ENCODE data around the gene TCF3.
"Not testable (repeated sequence)": the region's sequence is repeated elsewhere in the genome, so short reads cannot be mapped to it uniquely, and the experiment has no call there.

Gene TCF3

DNA sequence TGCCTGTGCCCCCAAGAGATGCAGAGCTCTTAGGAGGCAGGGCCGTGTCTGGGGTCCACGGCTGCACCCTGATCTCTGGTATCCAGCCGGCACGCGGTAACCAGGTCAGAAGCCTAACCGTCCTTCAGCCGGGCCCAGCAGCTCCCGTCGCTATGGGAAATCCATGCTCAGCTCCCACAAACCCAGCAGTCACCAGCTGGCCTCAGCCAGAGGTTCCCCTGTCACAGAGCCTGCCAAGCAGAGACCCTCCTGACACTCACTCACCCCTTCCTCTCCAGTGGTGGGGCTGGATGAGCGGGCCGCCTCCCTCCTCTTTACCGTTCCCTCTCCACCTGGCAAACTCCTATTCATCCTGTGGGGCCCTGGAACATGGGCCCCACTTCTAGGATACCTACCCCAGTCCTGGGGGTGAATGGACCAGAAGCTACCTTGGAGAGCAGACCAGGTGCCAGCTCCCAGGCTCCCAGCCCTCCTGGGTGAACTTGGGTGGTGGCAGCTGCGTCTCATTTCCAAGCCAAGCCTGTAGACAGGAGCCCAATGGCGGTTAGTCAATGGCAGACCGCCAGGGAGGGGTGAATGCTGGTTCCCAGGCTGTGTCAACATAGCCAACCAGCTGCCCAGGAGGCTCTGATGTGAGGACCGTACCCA is 21.4 kb upstream of the TCF3 start:
- Mint-ChIP-seq H3K4me3 (no peak overlapping the region), H3K27ac (no peak overlapping the region), H3K4me1 (peaks cover 19% of the 10 kb centered on the region), H3K36me3 (ENCODE audit: low read depth) (no peaks in the 10 kb centered on the region), H3K27me3 (ENCODE audit: low read depth, poor library complexity) (peaks cover 96% of the 10 kb centered on the region), H3K9me3 (no peaks in the 10 kb centered on the region)
- no peak for DNase-seq
- TF ChIP-seq, protein P1, sequence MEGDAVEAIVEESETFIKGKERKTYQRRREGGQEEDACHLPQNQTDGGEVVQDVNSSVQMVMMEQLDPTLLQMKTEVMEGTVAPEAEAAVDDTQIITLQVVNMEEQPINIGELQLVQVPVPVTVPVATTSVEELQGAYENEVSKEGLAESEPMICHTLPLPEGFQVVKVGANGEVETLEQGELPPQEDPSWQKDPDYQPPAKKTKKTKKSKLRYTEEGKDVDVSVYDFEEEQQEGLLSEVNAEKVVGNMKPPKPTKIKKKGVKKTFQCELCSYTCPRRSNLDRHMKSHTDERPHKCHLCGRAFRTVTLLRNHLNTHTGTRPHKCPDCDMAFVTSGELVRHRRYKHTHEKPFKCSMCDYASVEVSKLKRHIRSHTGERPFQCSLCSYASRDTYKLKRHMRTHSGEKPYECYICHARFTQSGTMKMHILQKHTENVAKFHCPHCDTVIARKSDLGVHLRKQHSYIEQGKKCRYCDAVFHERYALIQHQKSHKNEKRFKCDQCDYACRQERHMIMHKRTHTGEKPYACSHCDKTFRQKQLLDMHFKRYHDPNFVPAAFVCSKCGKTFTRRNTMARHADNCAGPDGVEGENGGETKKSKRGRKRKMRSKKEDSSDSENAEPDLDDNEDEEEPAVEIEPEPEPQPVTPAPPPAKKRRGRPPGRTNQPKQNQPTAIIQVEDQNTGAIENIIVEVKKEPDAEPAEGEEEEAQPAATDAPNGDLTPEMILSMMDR (IDR thresholded peaks at IDR 0.05): no peak

DNA sequence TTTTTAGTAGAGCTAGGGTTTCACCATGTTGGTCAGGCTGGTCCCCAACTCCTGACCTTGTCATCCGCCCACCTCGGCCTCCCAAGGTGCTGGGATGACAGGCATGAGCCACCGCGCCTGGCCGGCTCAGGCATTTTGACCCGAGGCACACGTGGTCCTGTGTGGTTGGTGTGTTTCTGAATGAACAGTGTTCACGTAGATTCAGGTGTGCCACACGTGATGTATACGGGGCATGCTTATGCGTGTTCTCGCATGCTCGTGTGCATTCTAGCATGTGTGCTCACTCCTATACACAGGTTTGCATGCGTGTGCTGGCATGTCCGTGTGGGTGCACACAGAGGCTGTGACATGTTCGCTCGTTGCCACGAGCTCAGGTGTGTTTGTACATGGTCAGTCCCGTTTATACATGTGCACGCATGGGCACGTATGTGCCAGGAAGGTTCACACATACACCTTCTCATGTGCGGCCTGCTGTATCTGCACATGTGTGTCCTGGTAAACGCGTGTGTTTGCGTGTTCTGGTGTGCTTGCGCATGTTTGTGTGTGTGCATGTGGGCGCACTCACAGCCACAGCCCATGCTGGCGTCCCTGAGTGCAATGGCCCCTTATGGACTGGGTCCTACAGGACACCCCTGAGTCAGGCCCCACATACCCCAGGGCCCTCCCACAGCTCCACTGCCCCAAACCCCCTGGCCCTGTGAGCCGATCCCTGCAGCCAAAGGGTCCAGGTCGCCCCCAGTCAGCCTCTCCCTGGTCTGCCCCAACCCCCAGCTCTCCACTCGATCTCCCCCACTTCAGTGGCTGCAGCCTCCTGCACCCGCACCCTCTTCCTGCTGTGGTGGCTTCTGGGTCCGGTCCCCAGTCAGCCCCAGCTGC is 20.6 kb upstream of the TCF3 start:
- H3K36me3 Mint-ChIP-seq (ENCODE audit: low read depth): no peaks in the 10 kb centered on the region
- no peak overlapping the region for H3K4me3 Mint-ChIP-seq
- TF ChIP-seq, protein P1 (IDR thresholded peaks at IDR 0.05): no peak
- no peak overlapping the region for H3K27ac Mint-ChIP-seq
- peaks cover 26% of the 10 kb centered on the region for H3K4me1 Mint-ChIP-seq
- DNase-seq: no peak
- peaks cover 96% of the 10 kb centered on the region for H3K27me3 Mint-ChIP-seq (ENCODE audit: low read depth, poor library complexity)
- no peaks in the 10 kb centered on the region for H3K9me3 Mint-ChIP-seq

DNA sequence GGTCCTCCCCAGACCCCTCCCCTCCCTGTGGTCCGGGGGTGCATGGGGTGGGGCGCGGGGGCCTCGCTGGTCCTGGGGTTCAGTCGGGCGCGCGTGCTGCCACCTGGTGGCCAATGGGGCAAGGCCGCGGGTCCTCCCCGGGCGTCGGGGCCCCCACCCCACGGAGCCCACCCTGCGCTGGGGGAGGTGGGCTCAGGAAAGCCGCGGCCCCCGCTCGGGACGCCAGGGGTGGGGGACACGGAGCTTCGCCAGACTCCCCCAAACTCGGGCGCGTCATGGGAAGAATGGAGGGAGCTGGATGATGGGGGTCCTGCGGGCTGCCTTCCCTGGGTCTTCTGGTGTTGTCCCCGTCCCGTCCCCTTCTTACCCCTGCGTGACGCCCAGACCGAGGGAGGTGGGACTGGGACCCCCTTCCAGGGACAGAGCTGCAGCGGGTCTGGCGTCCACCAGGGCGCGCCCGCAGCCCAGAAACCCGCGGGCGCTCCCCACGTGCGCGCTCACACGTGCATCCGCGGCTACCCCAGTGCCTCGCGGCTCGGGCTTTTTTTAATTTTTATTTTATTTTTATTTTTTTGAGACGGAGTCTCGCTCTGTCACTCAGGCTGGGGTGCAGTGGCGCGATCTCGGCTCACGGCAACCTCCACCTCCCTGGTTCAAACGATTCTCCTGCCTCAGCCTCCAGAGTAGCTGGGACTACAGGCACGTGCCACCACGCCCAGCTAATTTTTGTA is 19.8 kb upstream of the TCF3 start:
- no peaks in the 10 kb centered on the region for H3K36me3 Mint-ChIP-seq (ENCODE audit: low read depth)
- H3K9me3 Mint-ChIP-seq: no peaks in the 10 kb centered on the region
- H3K27me3 Mint-ChIP-seq (ENCODE audit: low read depth, poor library complexity): peaks cover 96% of the 10 kb centered on the region
- no peak overlapping the region for H3K4me3 Mint-ChIP-seq
- peaks cover 31% of the 10 kb centered on the region for H3K4me1 Mint-ChIP-seq
- DNase-seq: peak; percentile 65
- TF ChIP-seq, protein P1 (IDR thresholded peaks at IDR 0.05): peak; percentile 68
- no peak overlapping the region for H3K27ac Mint-ChIP-seq

DNA sequence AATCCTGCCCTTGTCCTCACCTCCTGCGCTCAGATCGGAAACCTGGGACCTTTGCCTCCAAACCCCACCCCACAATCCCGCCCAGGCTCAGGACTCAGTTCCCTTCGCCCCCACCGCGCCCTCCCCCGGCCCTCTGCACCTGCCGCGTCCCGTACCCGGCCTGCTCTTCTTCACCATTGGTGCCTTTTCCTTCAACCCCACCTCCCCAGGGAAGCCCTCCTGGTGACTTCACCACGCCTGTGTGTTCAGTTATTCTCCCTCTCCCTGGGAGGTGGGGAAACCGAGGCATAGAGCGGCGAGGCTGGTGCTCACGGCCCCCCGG is 19.3 kb upstream of the TCF3 start:
- Mint-ChIP-seq H3K4me3 (no peak overlapping the region), H3K27me3 (ENCODE audit: low read depth, poor library complexity) (peaks cover 96% of the 10 kb centered on the region), H3K36me3 (ENCODE audit: low read depth) (no peaks in the 10 kb centered on the region), H3K27ac (no peak overlapping the region), H3K9me3 (no peaks in the 10 kb centered on the region), H3K4me1 (peaks cover 31% of the 10 kb centered on the region)
- TF ChIP-seq, protein P1 (IDR thresholded peaks at IDR 0.05): no peak
- DNase-seq: no peak

DNA sequence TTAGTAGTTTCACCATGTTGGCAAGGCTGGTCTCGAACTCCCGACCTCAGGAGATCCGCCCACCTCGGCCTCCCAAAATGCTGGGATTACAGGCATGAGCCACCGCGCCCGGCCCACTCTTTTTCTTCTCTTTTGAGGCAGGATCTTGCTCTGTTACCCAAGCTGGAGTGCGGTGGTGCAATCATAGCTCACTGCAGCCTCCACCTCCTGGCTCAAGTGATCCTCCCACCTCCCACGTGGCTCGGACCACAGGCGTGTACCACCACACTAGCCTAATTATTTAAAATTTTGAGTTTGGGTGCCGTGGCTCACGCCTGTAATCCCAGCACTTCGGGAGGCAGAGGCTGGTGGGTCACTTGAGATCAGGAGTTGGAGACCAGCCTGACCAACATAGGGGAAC is 18.3 kb upstream of the TCF3 start:
- Mint-ChIP-seq H3K4me1 (peaks cover 34% of the 10 kb centered on the region), H3K27me3 (ENCODE audit: low read depth, poor library complexity) (peaks cover 89% of the 10 kb centered on the region)
- DNase-seq; H3K9me3 Mint-ChIP-seq; H3K4me3 Mint-ChIP-seq; H3K36me3 Mint-ChIP-seq (ENCODE audit: low read depth); H3K27ac Mint-ChIP-seq: not testable (repeated sequence)
